Sigmoid colon (tissue), 4 donors: ENCODE results near the gene MYOD1.

ENCODE experiments used
- CTCF ChIP-seq, 4 experiments: fragments of 450-650 bp in 3 of 4; fragments of 200-600 bp in 1 of 4; IDR thresholded peaks; one replicate each; pipeline ENCODE4 v1.5.1; 2016 to 2019; ENCODE audit warnings: antibody characterized with exemption in 4 of 4, mild to moderate bottlenecking in 3 of 4, moderate library complexity in 2 of 4
- EP300 ChIP-seq, 4 donors: sonication (generic); formaldehyde crosslinking; IDR thresholded peaks; one replicate each; pipeline ENCODE4 v1.6.1; 2017; ENCODE audit warnings: antibody characterized with exemption in 4 of 4
- POLR2A ChIP-seq, 2 donors: fragments of 450-650 bp; IDR thresholded peaks; one replicate each; pipeline ENCODE4 v1.6.1; 2016; ENCODE audit warnings: antibody characterized with exemption in 2 of 2, mild to moderate bottlenecking in 2 of 2, moderate library complexity in 2 of 2
- POLR2AphosphoS5 ChIP-seq, 4 donors: sonication (generic); formaldehyde crosslinking; IDR thresholded peaks; one replicate each; pipeline ENCODE4 v1.6.1; 2017; ENCODE audit warnings: antibody characterized with exemption in 4 of 4

GRCh38 chr11:17743026-17743807 lies 23.8 kb downstream of the MYOD1 start:
- TF ChIP-seq CTCF (IDR thresholded peaks at IDR 0.05), result no peak
- no peak for TF ChIP-seq POLR2AphosphoS5 (IDR thresholded peaks at IDR 0.05)
- TF ChIP-seq POLR2A (IDR thresholded peaks at IDR 0.05), result no peak
- no peak for TF ChIP-seq EP300 (IDR thresholded peaks at IDR 0.05)
